SK-N-SH (cell line): ENCODE data around the gene CYP2C19. TPM values are rescaled to one million over a fixed set of nuclear protein-coding genes. Genes with fewer than 3 reads are reported as not detected.
"Not testable (repeated sequence)": the region's sequence is repeated elsewhere in the genome, so short reads cannot be mapped to it uniquely, and the experiment has no call there.

Source experiments
- CTCF ChIA-PET: fragments of 300-600, 350-600 bp; formaldehyde crosslinking; extraction: SDS; loops from one replicate; lab custom pipeline; 2021; lab: Yijun Ruan, JAX
- POLR2A ChIA-PET: fragments of 350-600 bp; sonication (Branson Sonifier 250); formaldehyde crosslinking; extraction: SDS; loops from one replicate; lab custom pipeline; 2020; ENCODE audit warnings: antibody characterized with exemption, inconsistent platforms; lab: Yijun Ruan, JAX
- DNase-seq: peaks from one replicate; pipeline ENCODE4 v3.0.0; 2012
- H2AFZ ChIP-seq: fragments of 200-600 bp; sonication (generic); 2 replicates; pipeline ENCODE4 v1.8.1; 2016; ENCODE audit warnings: antibody characterized with exemption, mild to moderate bottlenecking, low read depth
- H3F3A ChIP-seq: fragments of 200-600 bp; sonication (generic); replicated peaks from 2 replicates; pipeline ENCODE3; 2016; ENCODE audit warnings: antibody characterized with exemption, mild to moderate bottlenecking; ENCODE audit not compliant: insufficient read depth
- H3K27ac ChIP-seq, 2 experiments: fragments of 200-500 bp in 1 of 2; fragments of 200-600 bp in 1 of 2; sonication (Bioruptor generic) in 1 of 2; sonication (generic), shearing (Covaris generic) in 1 of 2; 2 replicates each; pipeline versions ENCODE4 v1.5.1 to v1.6.1; 2014 to 2016; ENCODE audit warnings: low read depth in 2 of 2, inconsistent platforms in 1 of 2, low read length in 1 of 2, mild to moderate bottlenecking in 1 of 2, mixed read lengths in 1 of 2
- H3K27me3 ChIP-seq: fragments of 200-600 bp; sonication (generic), shearing (Covaris generic); 2 replicates; pipeline ENCODE4 v1.6.1; 2016; ENCODE audit warnings: mixed run types; ENCODE audit not compliant: insufficient read depth
- H3K36me3 ChIP-seq, 2 experiments: fragments of 200-500 bp in 1 of 2; fragments of 200-600 bp in 1 of 2; sonication (Bioruptor generic) in 1 of 2; sonication (generic) in 1 of 2; replicated peaks in 1 of 2; 2 replicates each; pipeline versions ENCODE3 to v1.5.1; 2014 to 2016; ENCODE audit warnings: low read length in 1 of 2, mild to moderate bottlenecking in 1 of 2; ENCODE audit not compliant: insufficient read depth in 2 of 2, control insufficient read depth in 1 of 2
- H3K4me1 ChIP-seq, 2 experiments: fragments of 200-500 bp in 1 of 2; fragments of 200-600 bp in 1 of 2; sonication (Bioruptor generic) in 1 of 2; sonication (generic), shearing (Covaris generic) in 1 of 2; 2 replicates each; pipeline versions ENCODE4 v1.5.1 to v1.6.1; 2014 to 2016; ENCODE audit warnings: low read depth in 1 of 2, low read length in 1 of 2, mixed run types in 1 of 2; ENCODE audit not compliant: insufficient read depth in 2 of 2, control insufficient read depth in 1 of 2
- H3K4me2 ChIP-seq: fragments of 200-600 bp; sonication (generic), shearing (Covaris generic); 2 replicates; pipeline ENCODE4 v1.6.1; 2017; ENCODE audit warnings: mixed run types
- H3K4me3 ChIP-seq, 2 experiments: fragments of 200-500 bp in 1 of 2; fragments of 200-600 bp in 1 of 2; sonication (Bioruptor generic) in 1 of 2; sonication (generic), shearing (Covaris generic) in 1 of 2; 2 replicates each; pipeline versions ENCODE4 v1.5.1 to v1.8.1; 2014 to 2016; ENCODE audit warnings: low read depth in 2 of 2, inconsistent platforms in 1 of 2, low read length in 1 of 2, mild to moderate bottlenecking in 1 of 2, mixed read lengths in 1 of 2, moderate library complexity in 1 of 2
- H3K79me2 ChIP-seq: fragments of 200-600 bp; sonication (generic); 2 replicates; pipeline ENCODE4 v1.8.1; 2017; ENCODE audit warnings: mild to moderate bottlenecking; ENCODE audit not compliant: insufficient read depth
- H3K9ac ChIP-seq: fragments of 200-600 bp; sonication (generic); 2 replicates; pipeline ENCODE4 v1.6.1; 2017; ENCODE audit warnings: mixed run types
- H3K9me2 ChIP-seq: fragments of 200-600 bp; sonication (generic); 2 replicates; pipeline ENCODE4 v1.6.1; 2017; ENCODE audit warnings: mixed run types
- H3K9me3 ChIP-seq: fragments of 200-600 bp; sonication (generic); 2 replicates; pipeline ENCODE4 v1.6.1; 2017; ENCODE audit warnings: mixed run types, mild to moderate bottlenecking, moderate library complexity
- H4K20me1 ChIP-seq: fragments of 200-600 bp; sonication (generic); 2 replicates; pipeline ENCODE4 v1.6.1; 2017; ENCODE audit warnings: mild to moderate bottlenecking, mixed run types; ENCODE audit not compliant: insufficient read depth
- CHD2 ChIP-seq: fragments of 150-350 bp; IDR thresholded peaks from 2 replicates; pipeline ENCODE4 v1.6.1; 2018; ENCODE audit warnings: low read length; ENCODE audit not compliant: partially characterized antibody
- EP300 ChIP-seq, 2 experiments: IDR thresholded peaks; 2 replicates each; pipeline versions ENCODE4 v1.4.0 to v1.6.1; 2012; ENCODE audit warnings: borderline replicate concordance in 1 of 2, low read depth in 1 of 2, low read length in 1 of 2
- EZH2phosphoT487 ChIP-seq: fragments of 200-600 bp; sonication (generic); IDR thresholded peaks from 2 replicates; pipeline ENCODE4 v1.6.1; 2017; ENCODE audit warnings: low read depth, mixed run types, mild to moderate bottlenecking, antibody characterized with exemption, moderate library complexity, borderline replicate concordance
- FOSL2 ChIP-seq: IDR thresholded peaks from 2 replicates; pipeline ENCODE4 v1.4.0; 2012; ENCODE audit warnings: low read depth, mild to moderate bottlenecking, moderate library complexity, borderline replicate concordance
- FOXJ3 ChIP-seq: sonication (generic); formaldehyde crosslinking; IDR thresholded peaks from 2 replicates; pipeline ENCODE4 v1.5.1; 2020; ENCODE audit warnings: mild to moderate bottlenecking, missing genetic modification reagents
- GABPA ChIP-seq: IDR thresholded peaks from 2 replicates; pipeline ENCODE4 v1.4.0; 2012; ENCODE audit warnings: low read depth, mild to moderate bottlenecking
- JUND ChIP-seq: IDR thresholded peaks from 2 replicates; pipeline ENCODE4 v1.4.0; 2012
- POLR2AphosphoS5 ChIP-seq: IDR thresholded peaks from 2 replicates; pipeline ENCODE4 v1.6.1; 2012; ENCODE audit warnings: low read depth, low read length
- RAD21 ChIP-seq: IDR thresholded peaks from 2 replicates; pipeline ENCODE4 v1.6.1; 2012; ENCODE audit warnings: mild to moderate bottlenecking, low read length
- REST ChIP-seq: IDR thresholded peaks from 2 replicates; pipeline ENCODE4 v1.6.1; 2012; ENCODE audit warnings: mild to moderate bottlenecking, low read depth, low read length, moderate library complexity
- RXRA ChIP-seq: IDR thresholded peaks from 2 replicates; pipeline ENCODE4 v1.4.0; 2012; ENCODE audit warnings: low read depth, mild to moderate bottlenecking, borderline replicate concordance
- SIN3A ChIP-seq: IDR thresholded peaks from 2 replicates; pipeline ENCODE4 v1.6.1; 2012; ENCODE audit warnings: low read depth, mild to moderate bottlenecking, low read length, moderate library complexity, borderline replicate concordance
- TAF1 ChIP-seq: IDR thresholded peaks from 2 replicates; pipeline ENCODE4 v1.6.1; 2012; ENCODE audit warnings: low read depth, mild to moderate bottlenecking, low read length, moderate library complexity, borderline replicate concordance
- TCF12 ChIP-seq: IDR thresholded peaks from 2 replicates; pipeline ENCODE4 v1.4.0; 2012
- TEAD4 ChIP-seq: IDR thresholded peaks from 2 replicates; pipeline ENCODE4 v1.4.0; 2012; ENCODE audit warnings: mild to moderate bottlenecking, borderline replicate concordance; ENCODE audit not compliant: insufficient read depth
- USF1 ChIP-seq: IDR thresholded peaks from 2 replicates; pipeline ENCODE4 v1.4.0; 2012; ENCODE audit warnings: low read depth, borderline replicate concordance
- USF2 ChIP-seq: fragments of 150-350 bp; IDR thresholded peaks from 2 replicates; pipeline ENCODE4 v1.6.1; 2017; ENCODE audit warnings: antibody characterized with exemption, low read length, low read depth, borderline replicate concordance
- YY1 ChIP-seq: IDR thresholded peaks from 2 replicates; pipeline ENCODE4 v1.4.0; 2012; ENCODE audit warnings: low read depth, mild to moderate bottlenecking
- WGBS: methylation state at CpG from one replicate; pipeline ENCODE4 v1.1.6; 2017; ENCODE audit warnings: low lambda C conversion rate; 5-methylcytosine and 5-hydroxymethylcytosine counted together
- polyA plus RNA-seq, 3 experiments: library from polyadenylated mRNA; depleted of rRNA; stranded (reverse); fragments of >200 nt; gene quantifications; 2 replicates each; pipeline ENCODE4 v1.2.3, GENCODE V29; 2012
- TF ChIP-seq, protein P1 (sequence below): IDR thresholded peaks from 2 replicates; pipeline ENCODE4; 2012

Gene CYP2C19
- polyA plus RNA-seq, 1 of the 3 experiments (the other 2 are of a cell fraction): not detected

DNA sequence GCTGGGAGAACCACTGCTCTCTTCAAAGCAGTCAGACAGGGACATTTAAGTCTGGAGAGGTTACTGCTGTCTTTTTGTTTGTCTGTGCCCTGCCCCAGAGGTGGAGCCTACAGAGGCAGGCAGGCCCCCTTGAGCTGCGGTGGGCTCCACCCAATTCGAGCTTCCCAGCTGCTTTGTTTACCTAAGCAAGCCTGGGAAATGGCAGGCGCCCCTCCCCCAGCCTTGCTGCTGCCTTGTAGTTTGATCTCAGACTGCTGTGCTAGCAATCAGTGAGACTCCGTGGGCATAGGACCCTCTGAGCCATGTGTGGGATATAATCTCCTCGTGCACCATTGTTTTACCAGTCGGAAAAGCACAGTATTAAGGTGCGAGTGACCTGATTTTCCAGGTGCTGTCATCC lies 135.9 kb downstream of the CYP2C19 start:
- H3K9ac ChIP-seq, H3K79me2 ChIP-seq, DNase-seq, H3K36me3 ChIP-seq, H2AFZ ChIP-seq, H3K4me1 ChIP-seq, H4K20me1 ChIP-seq, H3K27ac ChIP-seq, H3K4me2 ChIP-seq, CTCF ChIA-PET, H3K9me3 ChIP-seq, H3F3A ChIP-seq, H3K9me2 ChIP-seq, H3K4me3 ChIP-seq, H3K27me3 ChIP-seq, POLR2A ChIA-PET: not testable (repeated sequence)
- 2% methylated on average over 7 of the region's 7 CpGs for WGBS

- no peak overlapping the region for H3K4me2 ChIP-seq
- ChIA-PET CTCF (no interaction called here), POLR2A (no interaction called here)
- no peaks in the 10 kb centered on the region for H4K20me1 ChIP-seq
- H3K4me3 ChIP-seq: no peak overlapping the region
- no peak overlapping the region for H2AFZ ChIP-seq
- H3K9me2 ChIP-seq: no peaks in the 10 kb centered on the region
- WGBS: 0% methylated on average over 1 of the region's 1 CpG
- H3K79me2 ChIP-seq: no peaks in the 10 kb centered on the region
- H3K9me3 ChIP-seq: no peaks in the 10 kb centered on the region
- TF ChIP-seq SIN3A (no peak), JUND (no peak), RXRA (no peak), EZH2phosphoT487 (no peak), FOXJ3 (CRISPR knock-in tag) (no peak), TEAD4 (no peak), TCF12 (no peak), FOSL2 (no peak), YY1 (no peak), GABPA (no peak), CHD2 (no peak), POLR2AphosphoS5 (no peak), TAF1 (no peak)
- no peak overlapping the region for H3K9ac ChIP-seq
- H3K27me3 ChIP-seq: no peaks in the 10 kb centered on the region
- H3K4me1 ChIP-seq: no peaks in the 10 kb centered on the region
- H3K36me3 ChIP-seq: no peaks in the 10 kb centered on the region
- no peak overlapping the region for H3K27ac ChIP-seq
- DNase-seq: no peak
- no peaks in the 10 kb centered on the region for H3F3A ChIP-seq
These were observed 139.6 kb downstream of the CYP2C19 start for GRCh38 chr10:94902080-94902479.

GRCh38 chr10:94902570-94902969 lies 140.1 kb downstream of the CYP2C19 start:
- ChIA-PET POLR2A (no interaction called here), CTCF (no interaction called here)
- Histone ChIP-seq H3F3A (no peaks in the 10 kb centered on the region), H3K36me3 (no peaks in the 10 kb centered on the region), H3K79me2 (no peaks in the 10 kb centered on the region), H3K4me2 (no peak overlapping the region), H3K27me3 (no peaks in the 10 kb centered on the region), H3K9me2 (no peaks in the 10 kb centered on the region), H4K20me1 (no peaks in the 10 kb centered on the region), H3K27ac (no peak overlapping the region), H2AFZ (no peak overlapping the region), H3K4me1 (no peaks in the 10 kb centered on the region), H3K9me3 (no peaks in the 10 kb centered on the region), H3K4me3 (no peak overlapping the region), H3K9ac (no peak overlapping the region)
- 0% methylated on average over 1 of the region's 1 CpG for WGBS
- DNase-seq: no peak
- no peak for TF ChIP-seq USF1
- TF ChIP-seq REST: no peak
- TF ChIP-seq RAD21: no peak
- TF ChIP-seq RXRA: no peak
- TF ChIP-seq, protein P1, sequence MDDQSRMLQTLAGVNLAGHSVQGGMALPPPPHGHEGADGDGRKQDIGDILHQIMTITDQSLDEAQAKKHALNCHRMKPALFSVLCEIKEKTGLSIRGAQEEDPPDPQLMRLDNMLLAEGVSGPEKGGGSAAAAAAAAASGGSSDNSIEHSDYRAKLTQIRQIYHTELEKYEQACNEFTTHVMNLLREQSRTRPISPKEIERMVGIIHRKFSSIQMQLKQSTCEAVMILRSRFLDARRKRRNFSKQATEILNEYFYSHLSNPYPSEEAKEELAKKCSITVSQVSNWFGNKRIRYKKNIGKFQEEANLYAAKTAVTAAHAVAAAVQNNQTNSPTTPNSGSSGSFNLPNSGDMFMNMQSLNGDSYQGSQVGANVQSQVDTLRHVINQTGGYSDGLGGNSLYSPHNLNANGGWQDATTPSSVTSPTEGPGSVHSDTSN: no peak
- no peak for TF ChIP-seq USF2
- TF ChIP-seq EP300 (IDR thresholded peaks at IDR 0.05; ENCODE audit: borderline replicate concordance in 1 of 2, low read depth in 1 of 2, low read length in 1 of 2): no peak
